Testis (tissue), 2 donors: Measurements from ENCODE around the gene RHO.
"Not testable (repeated sequence)": the region's sequence is repeated elsewhere in the genome, so short reads cannot be mapped to it uniquely, and the experiment has no call there.

Experiments used
- POLR2A ChIP-seq: fragments of 450-650 bp; IDR thresholded peaks from one replicate; pipeline ENCODE4 v1.6.1; 2017; ENCODE audit warnings: antibody characterized with exemption, mild to moderate bottlenecking, moderate library complexity
- TF ChIP-seq, protein P1 (sequence below), 3 experiments: fragments of 450-650 bp in 2 of 3; fragments of 200-600 bp in 1 of 3; sonication (generic) in 1 of 3; IDR thresholded peaks; one replicate each; pipeline ENCODE4 v1.5.1; 2016 to 2019; ENCODE audit warnings: antibody characterized with exemption in 3 of 3, mild to moderate bottlenecking in 2 of 3, moderate library complexity in 1 of 3

- TF ChIP-seq, protein P1, sequence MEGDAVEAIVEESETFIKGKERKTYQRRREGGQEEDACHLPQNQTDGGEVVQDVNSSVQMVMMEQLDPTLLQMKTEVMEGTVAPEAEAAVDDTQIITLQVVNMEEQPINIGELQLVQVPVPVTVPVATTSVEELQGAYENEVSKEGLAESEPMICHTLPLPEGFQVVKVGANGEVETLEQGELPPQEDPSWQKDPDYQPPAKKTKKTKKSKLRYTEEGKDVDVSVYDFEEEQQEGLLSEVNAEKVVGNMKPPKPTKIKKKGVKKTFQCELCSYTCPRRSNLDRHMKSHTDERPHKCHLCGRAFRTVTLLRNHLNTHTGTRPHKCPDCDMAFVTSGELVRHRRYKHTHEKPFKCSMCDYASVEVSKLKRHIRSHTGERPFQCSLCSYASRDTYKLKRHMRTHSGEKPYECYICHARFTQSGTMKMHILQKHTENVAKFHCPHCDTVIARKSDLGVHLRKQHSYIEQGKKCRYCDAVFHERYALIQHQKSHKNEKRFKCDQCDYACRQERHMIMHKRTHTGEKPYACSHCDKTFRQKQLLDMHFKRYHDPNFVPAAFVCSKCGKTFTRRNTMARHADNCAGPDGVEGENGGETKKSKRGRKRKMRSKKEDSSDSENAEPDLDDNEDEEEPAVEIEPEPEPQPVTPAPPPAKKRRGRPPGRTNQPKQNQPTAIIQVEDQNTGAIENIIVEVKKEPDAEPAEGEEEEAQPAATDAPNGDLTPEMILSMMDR (IDR thresholded peaks at IDR 0.05): not testable (repeated sequence)
- TF ChIP-seq POLR2A: not testable (repeated sequence)
These were observed 33.9 kb upstream of the RHO start for GRCh38 chr3:129494499-129494898.
